HG02759 (cell line): ENCODE measurements around the gene UNK.
A peak's percentile ranks its signal among the peaks of the same experiment; 100 is the strongest.
"Not testable (repeated sequence)": the region's sequence is repeated elsewhere in the genome, so short reads cannot be mapped to it uniquely, and the experiment has no call there.

Experiments used
- ATAC-seq: cut with Tn5 transposase; IDR thresholded peaks from one replicate; pipeline ENCODE4 v1.9.1; 2021; ENCODE audit warnings: mild to moderate bottlenecking, moderate library complexity; ENCODE audit not compliant: unreplicated experiment

The UNK gene

GRCh38 chr17:75753514-75754377 lies 30.9 kb upstream of the UNK start:
- peak; percentile 78 for ATAC-seq

- ATAC-seq: no peak
Measured at GRCh38 chr17:75754378-75755204, 30.0 kb upstream of the UNK start.

GRCh38 chr17:75755205-75755901 lies 29.3 kb upstream of the UNK start:
- no peak for ATAC-seq

- no peak for ATAC-seq
Measured at GRCh38 chr17:75755990-75756389, 28.6 kb upstream of the UNK start.

- ATAC-seq: no peak
Measured at GRCh38 chr17:75756451-75757085, 28.0 kb upstream of the UNK start.

- ATAC-seq: no peak
Measured at GRCh38 chr17:75757086-75757681, 27.4 kb upstream of the UNK start.

- ATAC-seq: no peak
Measured at GRCh38 chr17:75758131-75758905, 26.3 kb upstream of the UNK start.

DNA sequence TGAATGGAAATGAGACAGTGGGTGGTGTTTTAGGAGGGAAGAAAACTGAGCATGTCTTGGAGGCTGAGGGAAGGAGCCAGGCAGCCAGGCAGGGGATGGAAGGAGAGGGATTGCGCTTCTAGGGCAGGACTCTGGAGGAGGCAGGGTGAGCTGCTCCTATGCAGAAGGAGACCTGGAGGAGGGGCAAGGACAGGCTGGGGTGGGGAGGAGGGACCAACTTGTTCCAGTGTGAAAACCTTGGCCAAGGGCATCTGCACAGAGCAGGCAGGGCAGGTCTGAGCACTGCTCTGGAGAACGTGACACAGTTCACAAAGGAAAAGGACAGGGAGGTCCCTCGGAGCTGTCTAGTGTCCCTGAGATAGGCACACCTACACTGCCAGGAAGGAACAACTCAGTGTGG lies 25.1 kb upstream of the UNK start:
- no peak for ATAC-seq

DNA sequence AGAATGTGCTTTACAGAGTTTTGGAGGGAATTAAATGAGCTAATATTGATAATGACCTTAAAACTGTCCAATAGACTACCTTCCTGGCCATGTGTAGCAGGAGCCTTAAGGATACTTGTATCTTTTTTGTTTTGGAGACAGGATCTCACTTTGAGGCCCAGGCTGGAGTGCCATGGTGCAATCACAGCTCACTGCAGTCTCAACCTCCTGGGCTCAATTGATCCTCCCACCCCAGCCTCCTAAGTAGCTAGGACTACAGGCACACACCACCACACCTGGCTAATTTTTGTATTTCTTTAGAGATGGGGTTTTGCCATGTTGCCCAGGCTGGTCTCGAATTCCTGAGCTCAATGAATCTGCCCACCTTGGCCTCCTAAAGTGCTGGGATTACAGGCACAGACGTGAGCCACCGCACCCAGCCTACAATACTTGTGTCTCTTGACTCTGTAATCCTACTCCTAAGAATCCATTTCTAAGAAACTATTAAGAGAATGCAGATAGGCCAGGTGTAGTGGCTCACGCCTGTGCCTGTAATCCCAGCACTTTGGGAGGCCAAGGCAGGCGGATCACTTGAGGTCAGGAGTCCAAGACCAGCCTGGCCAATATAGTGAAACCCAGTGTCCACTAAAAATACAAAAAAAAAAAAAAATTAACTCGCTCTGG lies 24.5 kb upstream of the UNK start:
- ATAC-seq: not testable (repeated sequence)

GRCh38 chr17:75762513-75763268 lies 21.9 kb upstream of the UNK start:
- no peak for ATAC-seq

DNA sequence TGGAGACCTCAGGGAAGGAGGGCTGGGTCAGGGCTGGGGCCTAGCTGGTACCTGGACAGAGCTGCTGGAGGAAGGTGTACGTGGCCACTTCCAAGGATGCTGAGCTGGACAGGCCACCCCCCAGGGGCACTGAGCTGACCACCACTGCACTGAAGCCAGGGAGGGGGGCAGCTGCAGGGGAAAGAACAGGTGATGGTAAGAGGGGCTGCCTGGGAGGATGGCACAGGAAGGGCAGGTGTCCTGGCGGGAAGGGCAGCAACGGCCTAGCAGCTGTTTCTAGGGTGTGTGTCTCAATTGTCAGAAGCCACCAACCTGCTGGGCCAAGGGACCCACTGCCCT lies 21.4 kb upstream of the UNK start:
- ATAC-seq: no peak

DNA sequence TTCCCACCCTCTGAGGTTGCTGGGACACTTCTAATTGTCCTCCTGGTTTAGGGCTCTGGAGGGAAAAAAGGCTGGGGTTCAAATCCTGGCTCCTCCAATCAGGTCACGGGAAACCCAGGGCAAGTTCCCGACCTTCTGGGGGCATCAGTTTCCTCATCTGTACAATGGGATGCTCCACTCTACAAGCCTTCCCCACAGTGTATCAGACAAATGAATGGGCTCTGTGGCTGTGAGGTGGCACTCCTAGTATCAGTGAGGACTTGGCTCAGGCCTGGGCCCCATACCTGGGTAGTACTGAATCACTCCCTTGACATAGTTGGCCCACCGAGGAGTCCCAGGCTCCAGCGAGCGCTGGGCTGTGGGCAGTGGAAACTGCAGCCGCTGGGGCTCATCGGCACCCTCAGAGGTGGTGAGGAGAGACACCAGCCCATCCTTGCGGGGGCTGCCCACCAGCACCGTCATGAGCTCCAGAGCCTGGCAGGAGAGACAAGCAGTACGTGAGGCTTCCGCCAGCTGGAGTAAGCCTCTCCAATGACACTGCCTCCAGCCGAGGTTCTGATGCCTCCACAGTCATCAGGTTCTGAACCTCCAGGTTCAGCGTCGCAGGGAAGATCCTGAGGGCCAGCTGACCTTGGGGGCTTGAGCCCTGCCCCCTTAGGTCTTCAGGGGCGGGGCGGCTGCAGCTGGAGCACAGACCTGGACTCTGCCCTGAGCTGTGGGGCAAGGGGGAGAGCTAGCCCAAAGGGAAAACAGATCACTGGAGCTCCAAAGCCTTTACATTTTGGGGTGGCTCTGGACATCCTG lies 20.8 kb upstream of the UNK start:
- no peak for ATAC-seq

GRCh38 chr17:75764417-75764710 lies 20.2 kb upstream of the UNK start:
- no peak for ATAC-seq

DNA sequence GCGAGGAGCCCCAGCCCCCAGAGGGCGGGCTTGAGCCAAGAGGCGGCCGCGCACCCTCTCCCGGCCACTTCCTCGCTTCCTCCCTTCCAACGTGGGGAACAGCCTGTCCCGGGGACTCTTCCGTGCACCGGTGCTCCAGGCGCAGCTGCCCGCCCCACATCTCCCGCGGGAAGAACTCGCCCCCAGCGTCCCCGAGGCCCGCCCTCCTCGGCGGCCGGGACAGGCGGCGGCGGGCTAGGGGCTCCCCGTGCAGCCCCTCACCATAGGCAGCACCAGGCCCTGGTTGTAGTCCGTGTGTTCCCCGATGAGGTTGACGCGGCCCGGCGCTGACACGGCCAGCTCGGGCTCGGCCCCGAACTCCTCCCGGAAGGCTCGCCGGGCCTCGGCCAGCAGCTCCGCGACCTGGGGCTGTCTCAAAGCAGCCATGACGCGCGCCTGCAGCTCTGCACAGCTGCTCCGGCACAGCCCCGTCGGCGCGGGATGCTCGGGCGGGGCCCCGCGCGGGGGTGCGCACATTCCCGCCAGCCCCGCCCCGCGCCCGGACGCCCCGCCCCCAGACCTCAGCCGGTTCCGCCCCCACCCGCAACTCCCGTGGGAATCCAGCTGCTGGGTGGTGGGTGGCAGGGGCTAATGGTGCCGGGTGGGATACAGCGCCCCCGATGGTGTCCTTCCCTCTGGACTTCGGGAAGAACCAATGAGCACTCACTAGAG lies 19.7 kb upstream of the UNK start, which contains the start of gene GALK1:
Gene GALK1, minus strand, starts transcription at position 482 of the 711 bp plus-strand sequence. Its CDS starts 56 bp downstream, at position 426.
- ATAC-seq: peak; percentile 80

GRCh38 chr17:75765981-75766380 lies 18.6 kb upstream of the UNK start:
- ATAC-seq: no peak

DNA sequence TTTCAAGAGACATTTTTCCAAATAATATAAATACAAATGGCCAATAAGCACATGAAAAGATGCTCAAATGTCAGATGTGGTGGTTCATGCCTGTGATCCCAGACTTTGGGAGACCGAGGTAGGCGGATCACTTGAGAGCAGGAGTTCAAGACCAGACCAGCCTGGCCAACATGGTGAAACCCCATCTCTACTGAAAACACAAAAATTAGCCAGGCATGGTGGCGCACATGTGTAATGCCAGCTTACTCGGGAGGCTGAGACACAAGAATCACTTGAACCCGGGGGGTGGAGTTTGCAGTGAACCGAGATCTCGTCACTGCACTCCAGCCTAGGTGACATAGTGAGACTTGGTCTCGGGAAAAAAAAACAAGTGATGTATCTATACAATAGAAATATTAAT lies 16.7 kb upstream of the UNK start:
- no peak for ATAC-seq

GRCh38 chr17:75769536-75769935 lies 15.1 kb upstream of the UNK start:
- ATAC-seq: no peak
